Loucy (cell line): ENCODE results near the gene WWOX.
A peak's percentile ranks its signal among the peaks of the same experiment; 100 is the strongest.

ENCODE experiments used
- H2AFZ ChIP-seq: fragments of 200-600 bp; sonication (generic); 2 replicates; pipeline ENCODE4 v1.6.0; 2016; ENCODE audit warnings: antibody characterized with exemption, mild to moderate bottlenecking, low read length, moderate library complexity
- H3F3A ChIP-seq: fragments of 200-600 bp; 2 replicates; pipeline ENCODE4 v1.6.0; 2016; ENCODE audit warnings: antibody characterized with exemption, low read depth, mild to moderate bottlenecking
- H3K27me3 ChIP-seq: fragments of 200-600 bp; sonication (generic); 2 replicates; pipeline ENCODE4 v1.6.1; 2014; ENCODE audit warnings: low read length, mild to moderate bottlenecking; ENCODE audit not compliant: insufficient read depth, poor library complexity, severe bottlenecking
- H3K36me3 ChIP-seq: fragments of 200-600 bp; sonication (generic); 2 replicates; pipeline ENCODE4 v1.6.1; 2016; ENCODE audit warnings: low read length; ENCODE audit not compliant: insufficient read depth
- H3K4me1 ChIP-seq: fragments of 200-600 bp; sonication (generic); 2 replicates; pipeline ENCODE4 v1.5.1; 2014; ENCODE audit warnings: low read length, mild to moderate bottlenecking; ENCODE audit not compliant: insufficient read depth, poor library complexity, severe bottlenecking
- H3K4me2 ChIP-seq: fragments of 200-600 bp; sonication (generic); 2 replicates; pipeline ENCODE4 v1.6.0; 2014; ENCODE audit warnings: antibody characterized with exemption, low read length, low read depth, mild to moderate bottlenecking; ENCODE audit not compliant: poor library complexity, severe bottlenecking
- H3K4me3 ChIP-seq: fragments of 200-600 bp; sonication (generic); 2 replicates; pipeline ENCODE4 v1.5.1; 2014; ENCODE audit warnings: low read length, mild to moderate bottlenecking, mixed read lengths; ENCODE audit not compliant: poor library complexity, severe bottlenecking
- H3K79me2 ChIP-seq: fragments of 200-600 bp; sonication (generic); 2 replicates; pipeline ENCODE4 v1.6.1; 2014; ENCODE audit warnings: low read length; ENCODE audit not compliant: insufficient read depth
- H3K9ac ChIP-seq: fragments of 200-600 bp; sonication (generic); 2 replicates; pipeline ENCODE4 v1.6.0; 2014; ENCODE audit warnings: mild to moderate bottlenecking, low read depth, low read length, moderate library complexity; ENCODE audit not compliant: poor library complexity, severe bottlenecking
- H3K9me2 ChIP-seq: fragments of 200-600 bp; sonication (generic); replicated peaks from 2 replicates; pipeline ENCODE4 v1.6.1; 2016; ENCODE audit warnings: low read depth, low read length, mixed read lengths
- H3K9me3 ChIP-seq: fragments of 200-600 bp; sonication (generic); 2 replicates; pipeline ENCODE4 v1.6.1; 2014; ENCODE audit warnings: mild to moderate bottlenecking, antibody characterized with exemption, low read length, low read depth; ENCODE audit not compliant: insufficient read depth
- H4K20me1 ChIP-seq: fragments of 200-600 bp; sonication (generic); 2 replicates; pipeline ENCODE4 v1.6.0; 2014; ENCODE audit warnings: antibody characterized with exemption, low read length, mild to moderate bottlenecking; ENCODE audit not compliant: insufficient read depth, poor library complexity, severe bottlenecking
- CTCF ChIP-seq: fragments of 200-600 bp; sonication (generic); conservative IDR thresholded peaks from 2 replicates; pipeline ENCODE4 v1.5.1; 2014; ENCODE audit warnings: mild to moderate bottlenecking, antibody characterized with exemption, low read length
- EZH2phosphoT487 ChIP-seq: fragments of 200-600 bp; IDR thresholded peaks from 2 replicates; pipeline ENCODE4 v1.6.1; 2018; ENCODE audit warnings: antibody characterized with exemption, mild to moderate bottlenecking, moderate library complexity, borderline replicate concordance

Gene WWOX

GRCh38 chr16:78240459-78241222 is 141.2 kb downstream of the WWOX start:
- no peak overlapping the region for H3K9ac ChIP-seq
- H3K4me2 ChIP-seq: no peak overlapping the region
- H4K20me1 ChIP-seq: no peaks in the 10 kb centered on the region
- no peaks in the 10 kb centered on the region for H3K9me2 ChIP-seq
- no peaks in the 10 kb centered on the region for H3K36me3 ChIP-seq
- peaks cover 6% of the 10 kb centered on the region for H3K4me1 ChIP-seq
- no peaks in the 10 kb centered on the region for H3K79me2 ChIP-seq
- H3F3A ChIP-seq: no peaks in the 10 kb centered on the region
- no peak for TF ChIP-seq EZH2phosphoT487
- 0 out of 2 replicates have a peak, but pooled peaks have one; percentile 14 for TF ChIP-seq CTCF
- H3K9me3 ChIP-seq: no peaks in the 10 kb centered on the region
- H2AFZ ChIP-seq: no peak overlapping the region
- H3K4me3 ChIP-seq: no peak overlapping the region
- H3K27me3 ChIP-seq: no peaks in the 10 kb centered on the region

GRCh38 chr16:78242239-78242630 is 142.8 kb downstream of the WWOX start:
- H3K4me3 ChIP-seq: no peak overlapping the region
- H3K9me3 ChIP-seq: no peaks in the 10 kb centered on the region
- H3K9ac ChIP-seq: no peak overlapping the region
- no peaks in the 10 kb centered on the region for H3K27me3 ChIP-seq
- no peak overlapping the region for H3K4me2 ChIP-seq
- H3F3A ChIP-seq: no peaks in the 10 kb centered on the region
- H3K9me2 ChIP-seq: no peaks in the 10 kb centered on the region
- peaks cover 19% of the 10 kb centered on the region for H3K4me1 ChIP-seq
- TF ChIP-seq EZH2phosphoT487 (no peak), CTCF (no peak)
- no peak overlapping the region for H2AFZ ChIP-seq
- no peaks in the 10 kb centered on the region for H4K20me1 ChIP-seq
- H3K36me3 ChIP-seq: no peaks in the 10 kb centered on the region
- no peaks in the 10 kb centered on the region for H3K79me2 ChIP-seq

GRCh38 chr16:78244131-78244895 is 144.9 kb downstream of the WWOX start:
- TF ChIP-seq EZH2phosphoT487 (no peak), CTCF (no peak)
- Histone ChIP-seq H3K79me2 (no peaks in the 10 kb centered on the region), H3K9ac (no peak overlapping the region), H3K4me1 (peaks cover 19% of the 10 kb centered on the region), H3K27me3 (no peaks in the 10 kb centered on the region), H3K9me2 (no peaks in the 10 kb centered on the region), H2AFZ (no peak overlapping the region), H3K36me3 (no peaks in the 10 kb centered on the region), H3K9me3 (no peaks in the 10 kb centered on the region), H4K20me1 (no peaks in the 10 kb centered on the region), H3F3A (no peaks in the 10 kb centered on the region), H3K4me3 (no peak overlapping the region), H3K4me2 (no peak overlapping the region)
